GM11168 (cell line): ENCODE results near the gene RFLNA.

Experiments
- in situ Hi-C: fragments of 300-500 bp; cut with MboI; formaldehyde crosslinking; loops from one replicate; pipeline ENCODE4 v1.12.0; 2022; ENCODE audit warnings: low sequenced_read_pairs; ENCODE audit not compliant: unreplicated experiment

RFLNA gene

GRCh38 chr12:124317400-124317799 is 22.5 kb downstream of the RFLNA start:
- in situ Hi-C loops: no loop called here

DNA sequence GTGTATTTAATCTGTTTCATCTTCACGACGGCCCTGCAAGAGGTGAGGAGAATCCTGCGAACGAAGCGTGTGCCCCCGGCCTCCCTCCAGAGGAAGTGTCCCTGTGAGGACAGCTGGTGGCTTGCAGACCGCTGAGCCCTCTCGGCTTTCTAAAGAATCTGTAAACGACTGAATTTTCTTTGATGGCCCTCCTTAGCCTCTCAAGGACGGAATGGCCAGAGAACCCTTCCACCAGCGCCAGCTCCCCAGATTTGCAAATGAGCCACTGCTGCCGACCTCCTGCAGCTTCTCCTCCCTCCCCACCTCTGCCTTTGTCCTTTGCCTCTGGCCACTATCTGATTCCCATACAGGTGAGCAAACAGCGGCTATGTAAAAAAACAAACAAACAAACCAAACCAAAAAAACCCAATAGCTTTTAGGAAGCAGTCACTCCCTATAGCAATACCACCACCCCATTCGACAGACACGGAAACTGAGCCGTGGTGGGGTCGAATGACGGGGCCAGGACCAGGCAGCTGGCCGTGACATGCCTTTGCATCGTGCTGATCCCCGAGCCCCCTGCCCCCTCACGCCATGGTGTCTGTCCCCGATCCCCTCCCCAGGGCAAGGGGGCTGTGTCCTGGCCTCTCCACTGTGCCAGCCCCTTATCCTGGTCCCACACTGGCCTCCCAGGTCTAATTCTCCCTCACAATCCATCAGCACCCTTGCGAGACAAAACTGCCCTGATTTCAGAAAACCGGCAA is 23.6 kb downstream of the RFLNA start:
- in situ Hi-C loops: no loop called here

GRCh38 chr12:124319368-124320050 is 24.6 kb downstream of the RFLNA start:
- in situ Hi-C loops: loop anchor here (5.0 kb wide), 1 partner anchor 277 kb away; no protein-coding TSS in a partner anchor

GRCh38 chr12:124321040-124321481 is 26.2 kb downstream of the RFLNA start:
- in situ Hi-C loops: loop anchor here (5.0 kb wide), 1 partner anchor 279 kb away; no protein-coding TSS in a partner anchor

GRCh38 chr12:124321556-124322270 is 26.8 kb downstream of the RFLNA start:
- in situ Hi-C loops: loop anchor here (5.0 kb wide), 1 partner anchor 279 kb away; no protein-coding TSS in a partner anchor

DNA sequence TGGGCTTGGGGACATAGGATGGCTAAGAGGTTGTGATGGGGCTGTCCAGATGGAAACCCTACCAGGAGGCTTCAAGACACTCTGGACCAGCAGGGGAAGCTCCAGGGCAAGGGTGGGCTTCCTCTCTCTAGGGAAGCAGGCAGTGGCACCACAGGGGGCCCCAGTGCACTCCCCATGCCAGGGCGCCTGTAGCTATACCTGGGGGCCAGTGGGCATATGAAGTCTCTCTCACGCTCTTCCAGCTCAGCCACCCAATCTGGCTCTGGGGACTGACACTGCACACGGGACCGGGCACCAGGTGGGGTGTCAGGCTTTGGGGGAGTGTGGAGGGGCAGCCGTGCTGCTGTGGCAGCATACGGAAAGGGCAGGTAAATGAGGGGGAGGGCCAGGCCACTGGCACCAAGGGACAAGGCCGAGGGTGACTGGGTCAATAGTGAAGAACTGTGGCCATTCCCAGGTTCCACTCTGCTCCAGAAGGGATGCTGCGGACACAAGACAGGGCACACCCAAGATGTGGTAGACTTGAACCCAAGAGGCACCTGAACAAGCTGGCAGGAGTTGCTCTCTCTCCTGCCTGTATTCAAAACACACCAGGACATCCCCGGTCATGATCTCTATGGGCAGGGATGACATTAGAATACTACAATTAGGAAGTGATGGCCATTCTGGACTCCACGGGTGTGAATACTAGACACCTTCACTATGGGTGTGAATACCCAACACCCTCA is 27.5 kb downstream of the RFLNA start:
- in situ Hi-C loops: loop anchor here (5.0 kb wide), 1 partner anchor 280 kb away; no protein-coding TSS in a partner anchor

- in situ Hi-C loops: loop anchor here (5.0 kb wide), 1 partner anchor 281 kb away; no protein-coding TSS in a partner anchor
Measured at GRCh38 chr12:124322999-124323328, 28.1 kb downstream of the RFLNA start.

DNA sequence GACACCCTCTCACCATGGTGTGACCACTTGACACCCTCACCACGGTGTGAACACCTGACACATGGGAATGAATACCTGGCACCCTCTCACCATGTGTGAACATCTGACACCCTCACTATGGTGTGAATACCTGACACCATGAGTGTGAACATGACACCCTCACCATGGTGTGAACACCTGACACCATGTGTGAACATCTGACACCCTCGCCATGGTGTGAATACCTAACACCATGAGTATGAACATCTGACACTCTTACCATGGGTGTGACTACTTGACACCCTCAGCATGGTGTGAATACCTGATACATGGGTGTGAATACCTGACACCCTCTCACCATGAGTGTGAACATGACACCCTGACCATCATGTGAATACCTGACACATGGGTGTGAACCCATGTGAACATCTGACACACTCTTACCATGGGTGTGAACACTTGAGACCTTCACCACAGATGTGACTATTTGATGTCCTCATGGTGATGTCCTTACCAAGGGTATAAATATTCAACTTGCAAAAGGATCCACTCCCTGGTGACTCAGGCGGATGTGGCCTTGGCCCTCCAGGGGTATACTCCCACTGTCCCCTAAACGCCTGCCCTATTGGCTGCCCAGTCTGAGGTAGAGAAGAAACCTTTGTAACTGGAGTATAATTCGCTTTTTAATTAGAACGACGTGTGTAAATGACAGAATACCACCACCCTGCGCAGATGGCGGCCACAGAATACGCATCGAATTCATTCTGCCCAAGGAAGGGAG is 29.1 kb downstream of the RFLNA start:
- in situ Hi-C loops: loop anchor here (5.0 kb wide), 1 partner anchor 282 kb away; no protein-coding TSS in a partner anchor

- in situ Hi-C loops: loop anchor here (5.0 kb wide), 1 partner anchor 283 kb away; no protein-coding TSS in a partner anchor
Measured at GRCh38 chr12:124324803-124325705, 30.2 kb downstream of the RFLNA start.

DNA sequence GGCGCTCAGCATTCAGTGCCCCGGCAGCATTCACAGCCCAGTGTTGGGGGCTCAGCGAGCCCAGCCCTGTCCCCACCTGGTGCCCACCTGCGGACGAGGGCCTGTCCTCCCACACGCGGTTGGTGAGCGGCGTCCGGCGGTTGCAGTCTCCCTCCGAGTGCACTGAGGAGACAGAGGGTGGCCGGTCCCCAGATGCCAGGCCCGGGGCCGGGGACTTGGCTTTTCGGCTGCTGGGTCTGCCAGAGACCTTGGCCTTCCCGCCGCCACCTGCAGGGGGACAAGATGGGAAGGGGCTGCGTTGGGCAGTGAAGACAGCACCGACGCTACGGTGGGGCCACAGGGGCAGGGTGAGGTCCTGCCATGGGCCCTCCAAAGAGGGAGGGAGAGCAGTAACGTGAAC is 31.2 kb downstream of the RFLNA start:
- in situ Hi-C loops: no loop called here

GRCh38 chr12:124326871-124327270 is 32.0 kb downstream of the RFLNA start:
- in situ Hi-C loops: no loop called here

DNA sequence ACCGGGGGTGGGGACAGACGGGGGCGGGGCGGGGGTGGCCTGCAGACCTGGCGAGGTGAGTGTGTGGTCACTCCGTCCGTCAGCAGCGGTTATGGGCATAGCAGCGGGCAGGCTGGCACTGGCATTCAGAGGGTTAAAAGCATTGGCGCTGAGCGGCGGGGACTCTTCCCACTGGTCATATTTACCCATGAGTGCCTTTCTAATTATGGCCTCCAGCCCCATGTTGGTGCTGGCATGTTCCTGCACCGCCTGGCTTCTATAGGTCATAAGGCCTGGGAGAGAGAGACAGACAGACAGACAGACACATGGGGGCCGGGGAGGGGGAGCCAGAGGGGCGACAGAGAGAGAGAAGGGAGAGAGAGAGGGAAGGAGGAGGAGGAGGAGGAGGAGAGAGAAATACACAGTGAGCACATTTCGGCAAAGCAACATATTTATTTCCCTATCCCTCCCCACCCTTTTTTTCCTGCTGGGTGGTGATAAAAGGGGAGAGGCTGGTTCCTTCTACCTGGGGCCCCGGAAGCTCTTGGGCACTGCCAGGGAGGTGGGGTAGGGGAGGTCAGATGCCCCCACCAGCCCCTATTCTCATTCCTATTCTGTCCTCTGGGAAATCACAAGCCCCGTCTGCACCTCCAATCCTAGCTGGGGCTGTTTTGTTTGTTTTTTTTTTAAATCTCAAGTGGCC is 32.6 kb downstream of the RFLNA start:
- in situ Hi-C loops: no loop called here

GRCh38 chr12:124328116-124328515 is 33.2 kb downstream of the RFLNA start:
- in situ Hi-C loops: no loop called here

GRCh38 chr12:124328636-124329035 is 33.7 kb downstream of the RFLNA start:
- in situ Hi-C loops: no loop called here

- in situ Hi-C loops: no loop called here
Measured at GRCh38 chr12:124332058-124332672, 37.3 kb downstream of the RFLNA start.

DNA sequence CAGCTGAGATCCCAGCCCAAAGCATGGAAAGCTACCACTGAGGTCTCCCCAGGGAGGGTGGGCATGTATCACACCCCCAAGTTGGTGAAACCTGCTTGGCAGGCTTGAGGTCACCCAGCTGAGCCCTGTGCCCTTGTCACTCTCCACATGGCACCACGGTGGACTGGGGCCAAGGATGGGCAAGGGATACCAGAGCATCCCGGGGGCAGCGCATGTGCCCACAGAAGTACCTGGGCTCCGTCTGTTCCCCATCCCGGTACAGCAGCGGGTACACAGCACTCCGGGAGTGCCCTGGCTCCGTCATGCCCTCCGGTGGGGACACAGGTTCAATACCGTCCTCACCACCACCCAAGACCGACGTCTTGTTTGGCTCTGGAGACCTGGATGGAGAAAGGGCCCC is 38.0 kb downstream of the RFLNA start:
- in situ Hi-C loops: no loop called here

DNA sequence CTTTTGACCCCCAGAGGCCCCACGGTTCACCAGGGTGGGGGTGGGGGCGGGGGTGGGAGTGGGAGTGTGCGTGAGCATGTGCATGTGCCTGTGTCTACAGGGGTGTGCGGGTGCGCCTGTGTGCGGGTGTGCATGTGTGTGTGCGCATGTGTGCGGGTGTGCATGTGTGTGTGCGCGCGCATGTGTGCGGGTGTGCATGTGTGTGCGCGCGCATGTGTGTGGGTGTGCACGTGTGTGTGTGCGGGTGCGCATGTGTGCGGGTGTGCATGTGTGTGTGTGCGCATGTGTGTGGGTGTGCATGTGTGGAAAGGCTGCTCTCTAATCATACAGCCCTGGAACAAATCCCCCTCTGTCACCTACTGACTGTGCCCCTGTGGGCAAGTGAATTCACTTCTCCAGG is 38.8 kb downstream of the RFLNA start:
- in situ Hi-C loops: no loop called here
